ENCODE measurements around the gene PRSS53.

- TF ChIP-seq YY1 (IDR thresholded peaks at IDR 0.05; ENCODE audit: insufficient read depth, insufficient read length): no peak
- no peak for TF ChIP-seq SUZ12 (IDR thresholded peaks at IDR 0.05; ENCODE audit: extremely low read depth, insufficient read depth, insufficient read length)
Observed at GRCh38 chr16:31080035-31080629, 8.6 kb downstream of the PRSS53 start.
